Measurements from ENCODE around the gene PPP1R14B.

Gene PPP1R14B, protein sequence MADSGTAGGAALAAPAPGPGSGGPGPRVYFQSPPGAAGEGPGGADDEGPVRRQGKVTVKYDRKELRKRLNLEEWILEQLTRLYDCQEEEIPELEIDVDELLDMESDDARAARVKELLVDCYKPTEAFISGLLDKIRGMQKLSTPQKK

GRCh38 chr11:64246871-64247728, at the start of gene PPP1R14B:
TSS of gene PPP1R14B (minus strand) at chr11:64246943. CDS start at chr11:64246673, 270 bp downstream.
- no peak for DNase-seq (ENCODE audit: low read depth)

DNA sequence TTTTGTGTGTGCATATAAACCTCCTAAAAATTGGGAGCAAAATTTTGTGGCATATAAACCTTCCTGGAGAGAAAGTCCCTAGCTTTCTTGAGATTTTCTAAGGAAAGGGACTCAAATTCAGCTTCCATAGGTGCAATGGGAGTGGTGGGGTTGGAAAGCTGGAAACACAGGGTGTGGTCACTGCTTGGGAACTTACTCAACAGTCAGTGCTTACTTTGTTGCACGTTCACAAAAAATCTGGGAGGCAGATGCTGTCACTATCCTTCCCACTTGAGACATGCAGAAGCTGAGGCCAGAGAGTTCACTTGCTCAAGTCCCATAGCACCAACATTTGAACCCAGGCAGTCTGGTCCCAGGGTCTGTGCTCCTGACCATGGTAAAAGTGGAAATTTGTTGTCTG, 49.5 kb upstream of the PPP1R14B start:
- DNase-seq (ENCODE audit: low read depth) = no peak

- no peak for DNase-seq (ENCODE audit: low read depth)
Measured at GRCh38 chr11:64295760-64296159, 49.0 kb upstream of the PPP1R14B start.

GRCh38 chr11:64294774-64295173, 48.0 kb upstream of the PPP1R14B start:
- DNase-seq (ENCODE audit: low read depth) = no peak

DNA sequence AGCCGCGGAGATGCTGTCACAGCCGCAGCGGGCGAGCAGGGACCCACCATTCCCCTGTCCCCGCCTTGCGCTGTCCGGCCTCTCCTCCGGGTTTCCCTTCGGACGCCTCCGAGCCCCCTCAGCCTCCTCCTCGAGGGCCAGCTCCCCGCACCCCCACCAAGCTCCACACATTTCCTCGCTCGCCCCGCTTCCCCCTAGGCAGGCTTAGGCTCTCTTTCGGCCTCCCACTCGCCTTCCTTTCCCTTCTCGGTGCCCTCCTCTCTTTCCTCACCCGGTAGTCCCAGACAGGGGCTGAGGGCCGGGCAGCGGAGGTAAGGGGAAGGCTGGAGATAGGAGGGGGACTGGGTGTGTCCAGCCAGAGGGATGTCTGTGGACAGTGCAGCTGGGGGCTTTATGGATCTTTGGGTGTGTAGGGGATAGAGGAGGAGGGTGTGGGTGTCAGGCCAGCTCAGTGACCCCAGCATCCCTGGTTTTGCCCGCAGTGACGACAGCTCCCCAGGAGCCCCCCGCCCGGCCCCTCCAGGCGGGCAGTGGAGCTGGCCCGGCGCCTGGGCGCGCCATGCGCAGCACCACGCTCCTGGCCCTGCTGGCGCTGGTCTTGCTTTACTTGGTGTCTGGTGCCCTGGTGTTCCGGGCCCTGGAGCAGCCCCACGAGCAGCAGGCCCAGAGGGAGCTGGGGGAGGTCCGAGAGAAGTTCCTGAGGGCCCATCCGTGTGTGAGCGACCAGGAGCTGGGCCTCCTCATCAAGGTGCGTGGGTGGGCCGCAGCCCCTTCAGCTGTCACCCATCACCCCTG, 45.9 kb upstream of the PPP1R14B start:
- no peak for DNase-seq (ENCODE audit: low read depth)

DNA sequence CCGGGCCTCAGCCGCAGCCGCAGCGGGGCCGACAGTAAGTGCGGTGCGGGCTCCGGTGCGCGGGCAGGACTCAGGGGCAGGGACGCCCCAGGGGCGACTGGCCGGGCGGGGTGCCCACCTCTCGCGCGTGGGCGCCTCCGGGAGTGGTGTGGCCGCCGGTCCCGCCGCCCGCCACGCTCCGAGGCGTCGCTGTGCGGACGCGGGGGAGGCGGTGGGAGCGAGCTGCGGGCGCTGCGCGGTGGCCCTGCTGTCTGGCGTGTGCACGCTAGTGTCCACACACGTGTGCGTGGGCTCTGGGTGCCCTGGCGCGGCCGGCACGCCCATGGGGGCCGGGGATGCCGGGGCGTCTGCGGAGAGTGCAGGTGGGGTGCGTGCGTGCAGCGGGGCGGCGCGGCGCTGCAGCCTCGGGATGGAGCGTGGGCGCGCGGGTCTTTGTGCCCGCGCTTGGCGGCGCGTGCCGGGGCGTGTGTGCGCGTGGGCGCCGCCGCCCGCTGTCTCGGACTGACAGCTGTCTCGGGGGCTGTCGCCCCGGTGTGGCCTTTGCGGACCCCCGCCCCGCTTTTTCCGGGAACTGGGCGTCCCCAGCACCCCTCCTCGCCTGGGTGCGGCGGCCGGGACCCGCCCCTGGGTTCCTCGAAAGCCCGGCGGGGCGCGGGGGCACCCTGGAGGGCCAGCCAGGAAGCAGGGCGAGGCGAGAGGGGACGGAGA, 45.2 kb upstream of the PPP1R14B start:
- no peak for DNase-seq (ENCODE audit: low read depth)

GRCh38 chr11:64291262-64291751, 44.6 kb upstream of the PPP1R14B start, which contains the start of gene KCNK4:
TSS of gene KCNK4 (plus strand) at chr11:64291302. CDS start at chr11:64293019, 1,717 bp downstream.
- DNase-seq (ENCODE audit: low read depth) = no peak

- DNase-seq (ENCODE audit: low read depth) = no peak
Measured at GRCh38 chr11:64290352-64291261, 43.9 kb upstream of the PPP1R14B start.

- no peak for DNase-seq (ENCODE audit: low read depth)
Measured at GRCh38 chr11:64289002-64289564, 42.3 kb upstream of the PPP1R14B start.

- DNase-seq (ENCODE audit: low read depth) = no peak
Measured at GRCh38 chr11:64288353-64288750, 41.6 kb upstream of the PPP1R14B start.

DNA sequence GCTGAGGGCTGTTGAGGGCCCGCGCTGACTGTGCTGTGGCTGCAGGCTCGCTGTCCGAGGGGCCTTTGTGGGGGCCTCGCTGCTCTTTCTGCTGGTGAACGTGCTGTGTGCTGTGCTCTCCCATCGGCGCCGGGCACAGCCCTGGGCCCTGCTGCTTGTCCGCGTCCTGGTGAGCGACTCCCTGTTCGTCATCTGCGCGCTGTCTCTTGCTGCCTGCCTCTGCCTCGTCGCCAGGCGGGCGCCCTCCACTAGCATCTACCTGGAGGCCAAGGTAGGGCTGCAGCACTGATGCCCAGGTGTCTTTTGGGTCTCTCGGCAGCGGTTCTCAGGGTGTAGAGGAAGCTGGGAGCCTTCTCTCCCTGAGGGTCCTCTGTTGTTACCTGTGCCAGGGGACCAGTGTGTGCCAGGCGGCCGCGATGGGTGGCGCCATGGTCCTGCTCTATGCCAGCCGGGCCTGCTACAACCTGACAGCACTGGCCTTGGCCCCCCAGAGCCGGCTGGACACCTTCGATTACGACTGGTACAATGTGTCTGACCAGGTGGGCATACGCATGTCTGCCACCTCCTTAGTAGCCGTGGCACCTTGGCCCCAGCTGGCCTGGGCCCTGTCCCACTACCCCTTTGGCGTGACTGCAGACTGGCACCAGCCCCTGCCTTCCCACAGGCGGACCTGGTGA, 41.1 kb upstream of the PPP1R14B start:
- DNase-seq (ENCODE audit: low read depth) = no peak

DNA sequence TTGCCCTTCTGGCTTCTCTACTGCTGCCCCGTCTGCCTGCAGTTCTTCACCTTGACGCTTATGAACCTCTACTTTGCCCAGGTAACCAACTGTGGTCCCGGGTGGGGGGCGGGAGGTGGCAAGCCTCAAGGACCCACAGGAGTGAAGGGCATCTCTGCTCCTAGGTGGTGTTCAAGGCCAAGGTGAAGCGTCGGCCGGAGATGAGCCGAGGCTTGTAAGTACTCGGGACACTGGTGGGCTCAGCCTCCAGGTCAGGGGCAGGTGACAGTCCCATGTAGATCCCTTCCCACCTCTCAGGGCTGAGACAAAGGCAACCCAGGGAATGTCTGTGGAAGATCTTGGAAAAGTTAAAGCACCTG, 40.0 kb upstream of the PPP1R14B start:
- DNase-seq (ENCODE audit: low read depth) = no peak

DNA sequence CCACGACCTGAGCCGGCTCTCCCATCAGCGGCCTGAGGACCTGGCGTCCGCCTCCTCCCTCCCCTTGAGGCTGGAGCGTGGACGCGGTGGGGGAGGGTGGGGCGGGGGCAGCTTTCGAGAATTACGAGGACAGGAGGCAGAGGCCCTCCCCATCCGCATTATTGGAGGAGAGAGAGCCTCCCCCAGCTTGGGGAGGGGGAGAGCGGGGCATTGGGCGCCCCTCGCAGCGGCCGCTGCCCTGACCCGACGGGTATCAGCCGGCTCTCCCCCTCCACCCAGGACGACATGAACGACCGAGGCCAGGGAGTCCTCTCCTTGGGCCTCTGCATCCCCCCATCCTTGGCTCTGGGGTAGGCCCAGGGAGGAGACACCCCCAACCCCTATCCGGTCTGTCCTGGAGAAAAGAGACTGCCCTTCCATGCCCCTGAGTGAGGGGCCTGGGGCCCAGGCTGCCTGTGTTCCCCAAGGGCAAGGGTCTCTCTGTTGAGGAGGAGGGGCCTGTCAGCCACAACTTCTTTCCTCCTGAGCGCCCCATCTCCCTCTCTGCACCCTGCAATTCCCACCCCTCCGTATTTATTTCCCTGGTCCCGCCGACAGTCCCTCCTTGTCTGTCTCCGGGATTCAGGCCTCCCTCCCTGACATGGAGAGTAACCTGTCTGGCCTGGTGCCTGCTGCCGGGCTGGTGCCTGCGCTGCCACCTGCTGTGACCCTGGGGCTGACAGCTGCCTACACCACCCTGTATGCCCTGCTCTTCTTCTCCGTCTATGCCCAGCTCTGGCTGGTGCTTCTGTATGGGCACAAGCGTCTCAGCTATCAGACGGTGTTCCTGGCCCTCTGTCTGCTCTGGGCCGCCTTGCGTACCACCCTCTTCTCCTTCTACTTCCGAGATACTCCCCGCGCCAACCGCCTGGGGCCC, 39.4 kb upstream of the PPP1R14B start:
- DNase-seq (ENCODE audit: low read depth) = no peak

GRCh38 chr11:64284962-64285884, 38.5 kb upstream of the PPP1R14B start, which contains the start of gene GPR137:
TSS of gene GPR137 (plus strand) at chr11:64285848. CDS start at chr11:64286525, 677 bp downstream.
- no peak for DNase-seq (ENCODE audit: low read depth)

- DNase-seq (ENCODE audit: low read depth) = peak; percentile 84
Measured at GRCh38 chr11:64284048-64284961, 37.6 kb upstream of the PPP1R14B start, which contains the start of gene BAD. TSS of gene BAD (minus strand) at chr11:64284665. CDS start at chr11:64284368, 297 bp downstream.

GRCh38 chr11:64283092-64283491, 36.3 kb upstream of the PPP1R14B start:
- no peak for DNase-seq (ENCODE audit: low read depth)
